ENCODE data around the gene NUAK2.

Gene NUAK2

DNA sequence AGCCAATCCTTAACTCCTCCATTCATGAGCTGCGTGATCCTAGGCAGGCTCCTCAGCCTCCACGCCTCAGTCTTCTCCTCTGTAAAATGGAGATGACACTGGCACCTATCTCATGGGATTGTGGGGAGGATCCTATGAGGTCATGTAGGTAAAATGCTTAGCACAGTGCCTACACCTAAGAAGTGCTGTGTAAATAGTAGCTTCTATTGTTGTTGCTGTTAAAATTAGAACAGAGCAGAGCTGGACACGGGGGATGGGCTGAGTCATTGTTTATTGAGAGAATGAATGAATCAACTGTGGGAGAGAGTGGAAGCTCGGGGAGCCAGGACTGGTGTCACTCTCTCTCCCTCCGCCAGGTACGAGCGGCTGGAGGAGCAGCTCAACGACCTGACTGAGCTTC, 50.8 kb downstream of the NUAK2 start:
- DNase-seq, result no peak

DNA sequence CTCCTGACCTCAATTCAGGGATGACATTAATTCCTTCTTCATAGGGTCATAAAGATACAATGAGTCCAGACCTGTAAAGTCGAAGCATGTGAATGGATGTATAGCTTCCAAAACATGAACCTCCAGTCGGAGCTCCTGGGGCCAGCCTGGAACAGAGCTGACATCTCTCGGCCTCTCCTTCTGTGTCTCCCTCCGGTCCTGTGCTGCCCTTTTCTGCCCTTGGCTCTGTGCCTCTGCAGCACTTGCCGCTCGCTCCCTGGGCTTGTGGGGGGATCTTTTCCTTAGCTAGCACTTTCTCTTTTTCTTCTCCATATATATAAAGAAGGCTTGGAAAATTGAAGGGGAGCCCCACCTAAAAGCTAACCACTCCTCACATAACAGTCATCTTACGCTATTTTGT, 51.3 kb downstream of the NUAK2 start:
- DNase-seq, result no peak

DNA sequence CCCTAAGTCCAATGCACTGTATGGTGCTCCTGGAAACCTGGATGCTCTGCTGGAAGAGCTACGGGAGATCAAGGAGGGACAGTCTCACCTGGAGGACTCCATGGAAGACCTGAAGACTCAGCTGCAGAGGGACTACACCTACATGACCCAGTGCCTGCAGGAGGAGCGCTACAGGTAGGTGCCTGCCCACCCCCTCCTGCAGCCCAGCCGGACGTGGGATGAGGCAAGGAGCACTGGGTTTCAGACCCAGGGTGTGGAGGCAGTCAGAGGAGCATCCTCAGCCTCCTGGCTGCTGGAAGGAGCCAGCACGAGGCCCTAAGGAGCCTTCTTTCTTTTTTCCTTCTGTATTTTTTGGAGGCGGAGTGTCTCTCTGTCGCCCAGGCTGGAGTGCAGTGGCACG, 51.8 kb downstream of the NUAK2 start:
- no peak for DNase-seq

DNA sequence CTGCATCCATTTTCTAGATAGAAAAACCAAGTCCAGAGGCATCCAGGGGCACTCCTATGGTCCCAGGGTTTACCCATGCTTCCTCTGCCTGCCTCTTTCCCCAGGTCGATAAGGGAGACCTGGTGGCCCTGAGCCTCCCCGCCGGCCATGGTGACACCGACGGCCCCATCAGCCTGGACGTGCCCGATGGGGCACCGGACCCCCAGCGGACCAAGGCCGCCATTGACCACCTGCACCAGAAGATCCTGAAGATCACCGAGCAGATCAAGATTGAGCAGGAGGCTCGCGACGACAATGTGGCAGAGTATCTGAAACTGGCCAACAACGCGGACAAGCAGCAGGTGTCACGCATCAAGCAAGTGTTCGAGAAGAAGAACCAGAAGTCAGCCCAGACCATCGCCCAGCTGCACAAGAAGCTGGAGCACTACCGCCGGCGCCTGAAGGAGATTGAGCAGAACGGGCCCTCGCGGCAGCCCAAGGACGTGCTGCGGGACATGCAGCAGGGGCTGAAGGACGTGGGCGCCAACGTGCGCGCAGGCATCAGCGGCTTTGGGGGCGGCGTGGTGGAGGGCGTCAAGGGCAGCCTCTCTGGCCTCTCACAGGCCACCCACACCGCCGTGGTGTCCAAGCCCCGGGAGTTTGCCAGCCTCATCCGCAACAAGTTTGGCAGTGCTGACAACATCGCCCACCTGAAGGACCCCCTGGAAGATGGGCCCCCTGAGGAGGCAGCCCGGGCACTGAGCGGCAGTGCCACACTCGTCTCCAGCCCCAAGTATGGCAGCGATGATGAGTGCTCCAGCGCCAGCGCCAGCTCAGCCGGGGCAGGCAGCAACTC, 52.5 kb downstream of the NUAK2 start:
- DNase-seq, result no peak

DNA sequence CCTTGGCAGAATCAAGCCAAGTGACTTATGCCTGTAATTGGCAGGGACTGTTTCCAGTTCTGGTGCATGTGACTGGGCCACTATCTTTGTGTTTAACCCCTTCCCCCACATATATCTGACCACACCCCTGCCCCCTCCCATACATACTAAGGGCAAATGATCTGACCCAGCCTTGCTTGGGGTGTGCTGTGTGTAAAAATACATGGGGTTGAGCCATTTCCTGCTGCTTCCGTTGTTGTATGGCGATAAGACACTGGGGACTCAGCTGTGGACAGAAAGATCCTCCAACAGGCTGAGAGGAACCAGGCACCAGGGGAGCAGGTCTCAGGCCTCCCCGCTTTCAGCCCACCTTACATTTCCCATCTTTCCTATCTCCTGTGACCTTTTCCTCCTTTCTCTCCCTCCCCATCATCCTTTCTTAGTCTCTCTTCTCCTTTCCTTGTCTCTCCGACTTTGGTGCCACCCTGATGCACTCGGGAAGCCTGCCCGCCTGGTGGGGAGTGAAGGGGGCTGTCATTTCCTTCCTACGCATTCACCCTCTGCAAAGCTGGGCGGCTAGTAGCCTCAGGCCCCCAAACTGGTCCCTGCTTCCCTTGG, 54.1 kb downstream of the NUAK2 start:
- DNase-seq, result no peak

DNA sequence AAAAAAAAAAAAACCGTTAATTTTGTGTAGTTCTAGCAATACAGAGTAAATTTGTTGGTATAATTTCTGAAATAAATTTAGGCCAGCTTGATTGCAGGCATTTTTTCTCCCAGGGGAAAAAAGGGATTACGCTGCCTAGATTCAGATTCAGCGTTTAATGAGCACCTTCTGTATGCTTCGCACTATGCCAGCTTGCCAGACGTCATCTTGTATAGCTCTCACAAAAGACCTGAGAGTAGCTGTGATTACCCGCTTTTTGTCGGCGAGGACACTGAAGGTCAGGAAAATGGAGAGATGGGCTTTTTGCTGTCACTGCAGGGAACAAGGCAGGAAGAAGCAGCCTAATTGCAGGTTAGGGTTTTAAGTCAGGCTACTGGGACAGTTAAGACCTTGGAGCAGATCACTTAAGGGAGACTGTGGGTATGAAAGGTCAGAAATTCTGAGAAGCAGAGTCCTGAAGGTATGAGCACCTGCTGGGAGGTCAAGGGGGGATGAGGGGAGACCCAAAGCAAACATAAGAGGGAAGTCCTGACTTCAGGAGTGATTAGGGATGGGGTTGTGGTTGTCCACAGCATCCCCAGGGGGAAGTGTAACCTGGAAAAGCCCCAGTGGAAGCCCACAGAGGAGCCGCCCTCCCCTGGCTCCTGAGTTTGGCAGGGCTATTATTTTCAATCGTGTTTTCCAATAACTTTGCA, 54.8 kb downstream of the NUAK2 start:
- DNase-seq, result no peak

DNA sequence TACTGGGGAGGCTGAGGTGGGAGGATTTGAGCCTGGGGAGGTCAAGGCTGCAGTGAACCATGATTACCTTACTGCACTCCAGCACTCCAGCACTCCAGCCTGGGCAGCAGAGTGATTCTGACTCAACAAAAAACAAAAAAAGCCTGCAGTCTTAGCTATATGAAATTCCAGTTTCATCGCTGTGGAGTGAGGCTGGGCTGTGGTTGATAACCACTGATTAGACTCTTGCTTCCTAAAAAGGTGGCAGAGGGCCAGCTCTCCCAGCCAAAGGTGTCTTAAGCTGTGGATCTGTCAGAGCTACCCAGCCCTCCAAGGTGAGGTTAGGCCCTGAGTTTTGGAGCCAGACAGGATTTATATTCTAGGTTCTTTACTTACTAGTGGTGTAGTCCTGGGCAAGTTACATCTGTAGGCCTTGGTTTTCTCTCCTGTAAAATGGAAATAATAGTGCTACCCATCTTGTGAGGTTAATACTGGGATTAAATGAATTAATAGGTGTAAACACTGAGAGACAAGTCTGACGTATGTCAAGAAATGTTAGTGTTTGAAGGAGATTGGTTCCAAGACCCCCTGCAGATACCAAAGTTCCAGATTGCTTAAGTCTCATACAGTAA, 57.9 kb downstream of the NUAK2 start:
- DNase-seq, result no peak

DNA sequence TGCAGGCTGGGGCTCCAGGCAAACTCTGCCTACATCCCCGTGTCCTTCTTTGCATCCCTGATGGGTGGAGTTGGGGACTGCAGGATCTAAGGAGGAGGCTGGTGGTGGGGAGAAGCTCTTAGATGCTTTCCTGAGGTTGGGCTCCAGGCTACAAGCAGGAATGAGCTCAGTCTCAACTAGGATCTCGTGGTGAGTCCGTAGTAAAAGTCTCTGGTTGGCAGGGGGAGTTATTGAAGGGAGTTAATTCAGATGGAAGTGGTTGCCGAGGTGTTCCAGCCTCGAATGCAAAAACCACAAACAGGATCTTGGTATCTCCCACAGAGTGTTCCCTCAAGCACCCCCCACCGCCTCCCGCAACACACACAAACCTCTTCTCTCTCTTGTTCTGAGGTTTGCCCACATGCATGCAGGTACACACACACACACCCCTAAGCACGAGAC, 58.8 kb downstream of the NUAK2 start:
- DNase-seq, result no peak

DNA sequence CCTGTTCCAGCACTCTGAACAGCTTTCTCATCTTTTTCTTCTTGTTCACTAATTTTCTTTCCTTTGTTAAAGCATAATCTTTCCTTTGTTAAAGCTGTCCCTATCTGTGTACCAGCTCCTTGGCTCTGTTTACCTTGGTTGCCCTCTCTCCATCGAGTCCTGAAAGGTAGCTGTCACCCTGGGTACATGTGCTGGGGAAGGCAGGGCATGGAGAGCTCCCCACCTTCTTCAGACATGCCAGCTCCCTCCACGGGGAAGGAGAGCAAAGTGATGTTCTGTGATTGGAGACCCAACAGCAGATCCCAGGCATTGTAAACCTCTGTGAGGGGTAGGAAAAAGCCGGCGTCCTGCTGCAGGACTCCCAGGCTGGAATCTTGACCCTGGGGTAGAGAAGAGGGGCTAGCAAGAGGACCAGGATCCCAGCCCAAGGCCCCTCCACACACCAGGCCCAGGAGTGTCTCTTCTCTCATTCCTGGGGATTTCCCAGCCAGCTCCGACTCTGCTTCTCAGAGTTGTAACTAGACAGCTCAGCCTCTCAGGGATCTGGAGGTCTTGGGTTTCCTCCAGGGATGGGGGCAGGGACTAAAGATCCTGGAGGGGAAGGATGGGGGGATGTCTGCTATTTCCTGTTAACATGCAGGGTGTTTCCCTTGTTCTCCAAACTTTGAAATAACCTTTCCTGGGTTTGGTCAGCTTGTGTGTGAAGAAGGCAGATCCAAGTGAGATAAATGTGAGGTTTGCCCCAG, 59.4 kb downstream of the NUAK2 start:
- no peak for DNase-seq

DNA sequence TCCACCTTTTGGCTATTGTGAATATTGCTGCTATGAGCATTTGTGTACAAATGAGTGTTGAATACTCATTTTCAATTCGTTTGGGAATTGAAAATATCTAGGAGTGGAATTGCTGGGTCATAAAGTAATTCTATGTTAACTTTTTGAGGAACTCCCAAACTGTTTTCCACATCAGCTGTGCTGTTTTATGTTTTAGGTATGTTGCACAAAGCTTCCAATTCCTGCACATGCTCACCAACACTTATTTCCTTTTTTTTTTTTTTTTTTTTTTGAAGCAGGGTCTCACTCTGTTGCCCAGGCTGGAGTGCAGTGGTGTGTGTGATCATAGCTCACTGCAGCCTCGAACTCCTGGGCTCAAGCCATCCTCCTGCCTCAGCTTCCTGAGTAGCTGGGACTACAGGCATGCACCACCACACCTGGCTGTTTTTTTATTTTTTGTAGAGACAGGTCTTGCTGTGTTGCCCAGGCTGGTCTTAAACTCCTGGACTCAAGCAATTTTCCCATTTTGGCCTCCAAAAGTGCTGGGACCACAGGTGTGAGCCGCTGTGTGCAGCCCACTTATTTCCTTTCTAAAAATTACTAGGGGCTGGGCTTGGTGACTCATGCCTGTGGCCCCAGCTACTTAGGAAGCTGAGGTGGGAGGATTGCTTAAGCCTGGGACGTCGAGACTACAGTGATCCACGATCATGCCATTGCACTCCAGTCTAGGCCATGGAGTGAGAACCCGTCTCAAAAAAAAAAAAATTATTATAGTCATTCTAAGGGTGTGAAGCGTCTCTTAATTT, 60.4 kb downstream of the NUAK2 start:
- no peak for DNase-seq

DNA sequence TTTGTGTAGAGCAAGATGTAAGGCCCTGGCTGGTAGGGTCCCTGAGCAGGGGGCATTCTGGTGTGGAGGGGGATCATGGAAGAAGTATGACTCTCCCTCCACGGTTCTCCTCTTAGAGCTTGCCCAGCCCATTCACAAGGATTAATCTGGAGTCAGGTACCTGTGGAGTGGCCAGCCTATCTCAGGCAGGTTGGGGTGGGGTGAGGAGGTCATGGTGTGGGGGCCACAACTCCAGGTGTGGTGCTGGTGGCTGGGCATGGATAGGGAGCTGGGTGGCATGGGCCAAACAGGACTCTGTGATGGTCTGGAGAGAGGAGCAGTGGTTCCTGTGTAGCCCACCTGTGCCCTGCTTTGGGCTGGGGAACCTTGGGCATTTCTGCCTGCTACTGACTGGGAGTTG, 61.5 kb downstream of the NUAK2 start:
- DNase-seq, result no peak

DNA sequence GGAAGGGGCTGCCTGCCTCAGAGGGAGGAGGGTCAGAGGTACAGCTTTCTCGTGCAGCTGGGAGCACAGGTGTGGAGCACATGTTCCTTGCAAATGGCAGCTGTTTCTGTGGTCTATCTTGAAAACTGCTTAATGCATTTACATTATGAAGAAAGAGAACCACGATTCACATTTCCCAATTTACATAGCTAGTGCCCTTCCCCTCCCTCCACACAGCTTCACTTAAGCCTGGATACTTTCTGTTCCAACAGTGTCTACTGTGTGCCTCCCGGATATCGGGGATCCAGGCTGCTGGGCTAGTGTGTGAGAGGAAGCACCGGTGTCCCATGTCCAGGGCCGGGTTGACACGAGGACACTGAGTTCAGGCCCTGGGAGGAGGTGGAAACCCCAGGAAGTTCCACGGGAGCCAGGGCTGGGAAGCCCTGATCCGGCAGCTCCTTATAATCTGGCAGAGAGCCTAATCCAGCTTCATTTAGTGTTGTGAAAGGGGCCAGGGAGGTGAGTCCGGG, 62.2 kb downstream of the NUAK2 start:
- no peak for DNase-seq

DNA sequence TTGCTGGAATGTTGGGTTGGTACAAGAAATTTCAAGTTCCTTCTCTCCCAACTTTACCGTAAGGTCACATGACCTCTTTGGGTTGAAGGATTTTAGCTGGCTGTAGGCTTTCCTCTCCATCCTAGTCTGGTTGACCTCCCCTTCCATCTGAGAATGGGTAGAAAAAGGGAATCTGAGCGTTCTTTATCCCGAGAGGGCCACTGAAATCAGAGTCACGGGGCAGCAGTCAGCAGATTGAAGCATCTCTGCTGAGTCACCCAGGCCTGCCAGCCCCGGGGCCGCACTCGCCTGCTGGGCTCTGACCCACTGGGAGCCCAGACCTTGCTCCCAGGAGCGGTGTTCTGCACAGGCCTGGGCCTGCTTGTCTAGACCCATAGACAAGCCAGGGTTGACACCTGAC, 62.8 kb downstream of the NUAK2 start:
- DNase-seq, result no peak

DNA sequence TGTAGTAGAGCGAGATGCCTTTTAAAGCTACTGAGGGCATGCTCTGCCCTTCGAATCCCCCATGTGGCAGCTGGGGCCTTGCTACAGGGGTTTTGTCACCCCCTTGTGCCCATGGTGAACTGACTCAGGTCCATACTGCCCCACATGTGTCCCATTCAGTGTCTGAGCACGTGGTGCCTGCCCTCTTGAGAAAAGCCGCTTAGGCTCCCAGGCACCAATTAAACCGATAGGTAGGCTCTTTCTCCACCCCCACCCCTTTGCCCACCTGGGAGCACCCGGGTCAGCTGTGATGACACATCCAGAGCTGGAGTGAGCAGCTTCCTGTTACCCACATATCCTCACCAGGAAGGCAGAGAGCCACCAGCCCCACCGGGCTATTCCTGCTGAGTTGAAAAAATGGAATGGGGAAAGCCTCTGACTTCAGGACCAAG, 63.3 kb downstream of the NUAK2 start:
- DNase-seq, result no peak

DNA sequence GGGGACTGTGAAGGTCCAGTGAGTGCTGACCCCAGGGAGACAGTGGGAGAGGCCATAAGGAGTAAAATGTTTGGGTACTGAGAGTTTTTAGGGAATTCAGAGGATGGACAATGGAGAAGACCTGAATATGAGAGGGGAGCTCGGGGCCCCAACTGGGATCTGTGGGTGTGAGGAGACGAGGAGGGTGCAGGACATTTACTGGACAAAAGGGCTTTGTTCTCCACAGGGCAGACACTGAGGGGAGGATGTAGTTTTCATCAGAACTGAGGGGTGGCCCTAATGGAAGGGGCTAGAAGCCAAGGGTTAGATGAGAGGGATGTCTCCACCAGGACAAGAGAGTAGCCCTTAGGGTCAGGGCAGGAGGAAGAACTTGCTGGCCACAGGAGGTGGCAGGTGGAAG, 63.8 kb downstream of the NUAK2 start:
- no peak for DNase-seq

DNA sequence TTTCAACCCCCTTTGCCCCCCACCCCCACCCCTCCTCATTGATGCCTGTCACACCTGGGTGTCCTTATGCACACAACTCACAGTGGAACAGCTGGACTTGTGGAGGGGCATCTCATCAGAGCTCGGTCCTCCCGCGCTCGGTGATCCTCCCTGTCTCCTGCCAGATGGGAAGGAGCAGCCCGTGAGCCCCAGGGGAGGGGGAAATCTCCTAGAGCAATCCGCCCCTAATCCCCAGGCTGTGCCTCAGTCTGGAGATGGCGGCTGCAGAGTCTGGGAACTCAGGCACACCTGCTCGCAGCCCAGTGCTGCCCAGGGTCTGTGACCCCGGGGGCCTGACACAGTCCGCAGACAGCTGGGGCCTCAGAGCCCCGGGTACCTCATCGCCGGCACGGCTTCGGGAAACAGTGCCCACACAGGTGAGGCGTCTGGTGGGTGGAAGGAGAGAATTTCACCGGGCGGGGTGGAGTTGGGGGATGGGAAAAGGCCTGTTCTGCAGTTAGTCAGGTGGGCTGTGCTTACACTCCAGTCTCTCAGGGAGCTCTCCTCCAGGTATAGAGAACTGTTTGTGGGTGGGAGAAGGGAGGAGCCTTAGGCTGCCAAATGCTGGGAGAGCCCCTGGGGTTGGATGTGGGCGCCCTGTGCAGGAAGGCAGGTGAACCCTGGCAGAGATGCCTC, 64.5 kb downstream of the NUAK2 start:
- no peak for DNase-seq

DNA sequence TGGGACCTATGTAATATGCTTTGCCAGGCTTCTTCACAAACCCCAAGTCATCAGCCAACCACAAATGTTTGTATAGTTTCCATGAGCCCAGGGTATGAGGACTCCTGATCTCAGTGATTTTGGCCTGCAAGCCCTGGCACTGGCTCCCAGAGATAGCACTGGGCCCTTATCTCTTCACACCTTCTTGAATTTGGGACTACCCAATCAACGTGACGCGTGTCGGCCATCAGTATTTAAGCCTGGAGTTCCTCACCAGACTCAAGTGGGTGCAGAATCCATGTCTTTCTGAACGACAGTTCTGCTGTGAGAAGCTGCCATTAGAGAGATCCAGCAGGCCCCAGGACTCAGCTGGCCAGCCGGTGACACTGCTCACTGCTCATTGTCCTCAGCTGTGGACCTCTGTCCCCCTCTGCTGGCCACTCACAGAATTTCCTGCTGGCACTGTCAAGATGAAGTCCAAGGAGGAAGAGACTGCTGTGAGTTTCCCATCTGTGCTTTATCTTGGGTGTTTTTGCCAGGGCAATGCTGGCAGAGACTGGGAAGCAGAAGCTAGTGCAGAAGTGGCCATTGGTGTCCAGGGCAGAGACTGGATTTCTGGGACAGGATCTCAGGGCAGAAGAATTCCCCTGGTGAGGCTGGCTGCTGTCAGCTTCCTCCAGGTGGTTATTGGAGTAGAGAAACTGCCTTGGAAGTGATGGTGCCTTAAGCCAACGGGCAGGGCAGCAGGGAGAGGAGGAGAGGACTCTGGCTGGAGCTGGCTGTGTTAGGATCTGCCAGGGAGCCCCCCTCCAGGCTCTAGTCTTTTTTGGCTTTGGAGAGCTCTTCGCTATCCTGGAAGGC, 65.4 kb downstream of the NUAK2 start:
- DNase-seq, result peak; percentile 29

Measured in NCI-H1105 (cell line).